ENCODE data around the gene CENPL. TPM values are rescaled to one million over a fixed set of nuclear protein-coding genes. Genes with fewer than 3 reads are reported as not detected.

CENPL gene
- total and polyA plus RNA-seq, 9 of the 15 experiments (the other 6 are each of a cell fraction or from before 2014, with no cell fraction given) = 33.0 to 52.7 (median 39.7) TPM

DNA sequence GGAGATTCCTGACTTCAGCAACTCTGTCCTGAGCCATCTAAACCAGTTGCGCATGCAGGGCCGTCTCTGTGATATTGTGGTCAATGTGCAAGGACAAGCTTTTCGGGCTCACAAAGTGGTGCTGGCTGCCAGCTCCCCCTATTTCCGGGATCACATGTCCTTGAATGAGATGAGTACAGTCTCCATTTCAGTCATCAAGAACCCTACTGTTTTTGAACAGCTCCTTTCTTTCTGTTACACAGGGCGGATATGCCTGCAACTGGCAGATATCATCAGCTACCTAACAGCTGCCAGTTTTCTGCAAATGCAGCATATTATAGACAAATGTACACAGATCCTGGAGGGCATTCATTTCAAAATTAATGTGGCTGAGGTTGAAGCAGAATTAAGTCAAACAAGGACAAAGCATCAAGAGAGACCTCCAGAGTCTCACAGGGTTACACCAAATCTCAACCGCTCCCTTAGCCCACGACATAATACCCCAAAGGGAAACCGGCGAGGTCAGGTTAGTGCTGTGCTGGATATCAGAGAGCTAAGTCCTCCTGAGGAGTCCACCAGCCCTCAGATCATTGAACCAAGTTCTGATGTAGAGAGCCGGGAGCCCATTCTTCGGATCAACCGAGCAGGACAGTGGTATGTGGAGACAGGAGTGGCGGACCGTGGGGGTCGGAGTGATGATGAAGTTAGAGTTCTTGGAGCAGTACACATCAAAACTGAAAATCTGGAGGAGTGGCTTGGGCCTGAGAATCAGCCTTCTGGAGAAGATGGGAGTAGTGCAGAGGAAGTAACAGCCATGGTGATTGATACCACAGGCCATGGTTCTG is 45.8 kb upstream of the CENPL start (continued):
- TF ChIP-seq, protein P1, sequence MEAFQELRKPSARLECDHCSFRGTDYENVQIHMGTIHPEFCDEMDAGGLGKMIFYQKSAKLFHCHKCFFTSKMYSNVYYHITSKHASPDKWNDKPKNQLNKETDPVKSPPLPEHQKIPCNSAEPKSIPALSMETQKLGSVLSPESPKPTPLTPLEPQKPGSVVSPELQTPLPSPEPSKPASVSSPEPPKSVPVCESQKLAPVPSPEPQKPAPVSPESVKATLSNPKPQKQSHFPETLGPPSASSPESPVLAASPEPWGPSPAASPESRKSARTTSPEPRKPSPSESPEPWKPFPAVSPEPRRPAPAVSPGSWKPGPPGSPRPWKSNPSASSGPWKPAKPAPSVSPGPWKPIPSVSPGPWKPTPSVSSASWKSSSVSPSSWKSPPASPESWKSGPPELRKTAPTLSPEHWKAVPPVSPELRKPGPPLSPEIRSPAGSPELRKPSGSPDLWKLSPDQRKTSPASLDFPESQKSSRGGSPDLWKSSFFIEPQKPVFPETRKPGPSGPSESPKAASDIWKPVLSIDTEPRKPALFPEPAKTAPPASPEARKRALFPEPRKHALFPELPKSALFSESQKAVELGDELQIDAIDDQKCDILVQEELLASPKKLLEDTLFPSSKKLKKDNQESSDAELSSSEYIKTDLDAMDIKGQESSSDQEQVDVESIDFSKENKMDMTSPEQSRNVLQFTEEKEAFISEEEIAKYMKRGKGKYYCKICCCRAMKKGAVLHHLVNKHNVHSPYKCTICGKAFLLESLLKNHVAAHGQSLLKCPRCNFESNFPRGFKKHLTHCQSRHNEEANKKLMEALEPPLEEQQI (IDR thresholded peaks at IDR 0.05) = no peak
- TF ChIP-seq ZNF717 (CRISPR knock-in tag; IDR thresholded peaks at IDR 0.05) = no peak
- TF ChIP-seq ZBTB1 (CRISPR knock-in tag; IDR thresholded peaks at IDR 0.05; ENCODE audit: borderline replicate concordance, low read depth) = no peak
- TF ChIP-seq ETV1 (tag; conservative IDR thresholded peaks at IDR 0.05; ENCODE audit: low read depth) = peak; percentile 30; the same call in 1 of the 2 replicates
- TF ChIP-seq CSDE1 (IDR thresholded peaks at IDR 0.05) = 0 out of 4 replicates have a peak, but pooled peaks of 1 of the 2 experiments have one; percentile 5
- no peak for TF ChIP-seq SRSF7 (optimal IDR thresholded peaks at IDR 0.05; ENCODE audit: low read depth, low read length)
- TF ChIP-seq HDAC2 (IDR thresholded peaks at IDR 0.05) = no peak; the same call in 1 of the 2 replicates
- TF ChIP-seq ZNF431 (CRISPR knock-in tag; IDR thresholded peaks at IDR 0.05) = no peak
- no peak for TF ChIP-seq HCFC1 (IDR thresholded peaks at IDR 0.05; ENCODE audit: low read depth, low read length)
- no peak for TF ChIP-seq NCOA2 (IDR thresholded peaks at IDR 0.05; ENCODE audit: partially characterized antibody in 2 of 2)
- TF ChIP-seq PTBP1 (IDR thresholded peaks at IDR 0.05; ENCODE audit: low read depth, low read length) = no peak
- TF ChIP-seq PCBP2 (IDR thresholded peaks at IDR 0.05; ENCODE audit: low read depth, low read length, poor library complexity, severe bottlenecking) = no peak
- TF ChIP-seq SIX5 (IDR thresholded peaks at IDR 0.05; ENCODE audit: borderline replicate concordance in 1 of 2, insufficient read depth in 1 of 2, low read depth in 1 of 2, low read length in 2 of 2) = no peak
- TF ChIP-seq ZNF12 (CRISPR knock-in tag; IDR thresholded peaks at IDR 0.05) = no peak
- TF ChIP-seq, protein P2, sequence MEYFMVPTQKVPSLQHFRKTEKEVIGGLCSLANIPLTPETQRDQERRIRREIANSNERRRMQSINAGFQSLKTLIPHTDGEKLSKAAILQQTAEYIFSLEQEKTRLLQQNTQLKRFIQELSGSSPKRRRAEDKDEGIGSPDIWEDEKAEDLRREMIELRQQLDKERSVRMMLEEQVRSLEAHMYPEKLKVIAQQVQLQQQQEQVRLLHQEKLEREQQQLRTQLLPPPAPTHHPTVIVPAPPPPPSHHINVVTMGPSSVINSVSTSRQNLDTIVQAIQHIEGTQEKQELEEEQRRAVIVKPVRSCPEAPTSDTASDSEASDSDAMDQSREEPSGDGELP (CRISPR knock-in tag; IDR thresholded peaks at IDR 0.05; ENCODE audit: borderline replicate concordance) = peak; percentile 43; the same call in 1 of the 2 replicates
- no peak for TF ChIP-seq ZNF77 (CRISPR knock-in tag; IDR thresholded peaks at IDR 0.05)
- TF ChIP-seq ZKSCAN8 (CRISPR knock-in tag; IDR thresholded peaks at IDR 0.05) = no peak
- no peak for TF ChIP-seq ZNF134 (CRISPR knock-in tag; conservative IDR thresholded peaks at IDR 0.05)
- no peak for TF ChIP-seq PHF21A (IDR thresholded peaks at IDR 0.05; ENCODE audit: borderline replicate concordance, low read depth)
- TF ChIP-seq MYC (IDR thresholded peaks at IDR 0.05; ENCODE audit: low read depth, low read length) = peak; percentile 15; the same call in 1 of the 2 replicates
- 0 out of 2 replicates have a peak, but pooled peaks have one; percentile 14 for TF ChIP-seq MYC (CRISPR knock-in tag; IDR thresholded peaks at IDR 0.05; ENCODE audit: borderline replicate concordance, low read depth)
- TF ChIP-seq YY1 (IDR thresholded peaks at IDR 0.05; ENCODE audit: borderline replicate concordance in 1 of 3, control insufficient read depth in 1 of 3, extremely low read depth in 1 of 3, insufficient read depth in 3 of 3, insufficient read length in 1 of 3, insufficient replicate concordance in 2 of 3, low read depth in 1 of 3, low read length in 2 of 3) = peak in 1 of 3 experiments; percentile 49
- no peak for TF ChIP-seq EGR1 (conservative IDR thresholded peaks at IDR 0.05)
- no peak for TF ChIP-seq TARDBP (IDR thresholded peaks at IDR 0.05)
- TF ChIP-seq ZNF124 (CRISPR knock-in tag; IDR thresholded peaks at IDR 0.05) = no peak
- TF ChIP-seq ARNT (IDR thresholded peaks at IDR 0.05) = no peak
- no peak for TF ChIP-seq TRIM24 (IDR thresholded peaks at IDR 0.05)
